ENCODE measurements around the gene KDM5C. TPM values are rescaled to one million over a fixed set of nuclear protein-coding genes. Genes with fewer than 3 reads are reported as not detected.

The KDM5C gene
- polyA plus RNA-seq, result 51.1 TPM
- long read RNA-seq, donor 1, partial matches to known transcripts, result 21 of 21 reads
- long read RNA-seq, donor 1, other reads (novel, unspliced or antisense), result 0 of 21 reads
- long read RNA-seq, donor 2, full-length matches to known transcripts, result 2 of 7 reads
- long read RNA-seq, donor 2, partial matches to known transcripts, result 5 of 7 reads
- long read RNA-seq, donor 2, other reads (novel, unspliced or antisense), result 0 of 7 reads
- long read RNA-seq, donor 3, full-length matches to known transcripts, result 3 of 8 reads
- long read RNA-seq, donor 3, partial matches to known transcripts, result 5 of 8 reads
- long read RNA-seq, donor 3, other reads (novel, unspliced or antisense), result 0 of 8 reads
- long read RNA-seq, donor 4, result 0 reads
- long read RNA-seq, donor 5, full-length matches to known transcripts, result 1 of 6 reads
- long read RNA-seq, donor 5, partial matches to known transcripts, result 5 of 6 reads
- long read RNA-seq, donor 5, other reads (novel, unspliced or antisense), result 0 of 6 reads
- long read RNA-seq, donor 6, full-length matches to known transcripts, result 1 of 51 reads
- long read RNA-seq, donor 6, partial matches to known transcripts, result 50 of 51 reads
- long read RNA-seq, donor 6, other reads (novel, unspliced or antisense), result 0 of 51 reads
- long read RNA-seq, donor 7, partial matches to known transcripts, result 0 of 2 reads
- long read RNA-seq, donor 7, other reads (novel, unspliced or antisense), result 0 of 2 reads
- long read RNA-seq, donor 8, partial matches to known transcripts, result 15 of 15 reads
- long read RNA-seq, donor 8, other reads (novel, unspliced or antisense), result 0 of 15 reads
- long read RNA-seq, donor 9, full-length matches to known transcripts, result 1 of 7 reads
- long read RNA-seq, donor 9, partial matches to known transcripts, result 6 of 7 reads
- long read RNA-seq, donor 9, other reads (novel, unspliced or antisense), result 0 of 7 reads
- long read RNA-seq, donor 10, full-length matches to known transcripts, result 1 of 1 reads
- long read RNA-seq, donor 10, partial matches to known transcripts, result 0 of 1 reads
- long read RNA-seq, donor 10, other reads (novel, unspliced or antisense), result 0 of 1 reads
- long read RNA-seq, donor 11, full-length matches to known transcripts, result 4 of 4 reads
- long read RNA-seq, donor 11, partial matches to known transcripts, result 0 of 4 reads
- long read RNA-seq, donor 11, other reads (novel, unspliced or antisense), result 0 of 4 reads

DNA sequence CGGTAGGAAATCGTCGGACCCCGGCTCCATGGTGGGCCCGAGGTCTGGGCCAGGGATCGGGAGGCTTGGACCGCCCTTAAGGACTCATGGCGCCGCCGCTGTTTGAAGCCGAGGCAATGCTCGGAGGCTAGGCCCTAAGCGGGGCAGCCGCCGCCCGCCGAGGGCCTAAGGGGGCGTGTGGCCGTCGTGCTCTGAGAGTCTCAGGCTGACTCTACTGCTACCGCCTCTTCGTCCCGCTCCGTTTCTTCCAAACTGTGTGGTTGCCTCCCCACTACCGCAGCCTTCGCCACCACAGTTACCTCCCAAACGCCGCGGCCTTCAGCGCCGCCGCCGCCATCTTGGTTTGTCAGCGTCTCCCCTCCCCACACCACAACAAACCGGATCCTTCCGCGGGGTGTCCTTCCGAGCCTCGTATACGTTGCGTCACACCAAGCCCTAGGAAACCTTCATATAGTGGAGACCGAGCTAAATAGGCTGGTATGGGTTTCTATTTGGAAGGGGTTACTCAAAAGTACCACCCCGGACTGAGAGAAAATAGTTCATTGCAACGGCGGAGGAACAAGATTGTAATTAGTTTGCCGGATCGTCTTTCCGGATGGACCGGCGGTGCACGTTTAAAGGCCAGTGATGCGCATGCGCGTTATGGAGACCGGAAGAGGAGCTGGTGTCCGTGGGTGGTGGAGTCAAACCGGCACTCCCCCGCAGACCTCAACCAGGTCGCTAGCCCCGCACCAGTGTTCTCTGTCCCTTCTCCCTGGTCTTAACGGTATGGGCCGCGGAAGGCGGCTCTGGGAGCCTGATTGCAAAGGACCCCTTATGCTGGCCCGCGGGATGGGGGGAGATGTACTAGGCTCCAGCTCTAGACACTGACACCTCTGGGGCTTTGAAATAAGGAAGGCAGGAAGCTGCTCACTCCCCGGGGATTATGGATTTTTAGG lies at the start of gene KDM5C:
TSS of gene KDM5C (minus strand) at position 348 of the 938 bp plus-strand sequence. CDS start at position 30, 318 bp downstream.
- H3K4me3 ChIP-seq (ENCODE audit: low read length), result peak within 1 kb of the TSS; percentile 90
- DNase-seq, result peak; percentile 90 to 94
- no peaks in the 10 kb centered on the region for H3K27me3 ChIP-seq (ENCODE audit: control insufficient read depth, insufficient read depth, low read length)
- no CpG with 5 or more reads among the region's 67 CpGs for WGBS (ENCODE audit: insufficient coverage, low lambda C conversion rate)
- H3K9me3 ChIP-seq (ENCODE audit: control insufficient read depth, low read depth, low read length), result no peaks in the 10 kb centered on the region
- H3K27ac ChIP-seq (ENCODE audit: low read length), result peak within 1 kb of the TSS; percentile 59
- peaks cover 11% of the 10 kb centered on the region for H3K4me1 ChIP-seq (ENCODE audit: control insufficient read depth, insufficient read depth, low read length)
- peaks cover 11% of the 10 kb centered on the region for H3K36me3 ChIP-seq (ENCODE audit: control insufficient read depth, insufficient read depth, low read length)

DNA sequence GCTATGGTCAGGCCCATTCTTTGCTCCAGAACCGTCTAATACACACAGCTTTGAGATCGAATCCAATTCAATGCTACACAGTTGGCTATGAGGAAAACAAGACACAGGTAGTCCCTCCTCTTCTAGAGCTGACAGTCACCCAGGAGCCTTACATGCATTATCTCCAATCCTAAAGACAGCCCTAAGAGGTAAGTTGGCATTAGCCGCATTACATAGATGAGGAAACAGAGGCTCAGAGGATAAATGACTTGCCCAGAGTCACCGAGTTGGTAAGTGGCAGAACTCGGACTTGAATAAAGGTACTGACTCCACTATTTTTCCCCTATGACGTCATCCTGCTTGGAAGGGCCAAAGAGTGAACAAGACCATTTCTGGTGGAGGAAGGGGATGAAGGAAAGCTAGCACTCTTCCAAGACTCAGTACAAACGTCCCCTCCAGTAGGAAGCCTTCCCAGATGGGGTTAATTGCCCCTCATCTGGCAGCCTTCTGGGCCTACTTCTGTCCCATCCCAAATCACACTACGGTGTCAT lies 47.9 kb upstream of the KDM5C start:
- H3K4me3 ChIP-seq (ENCODE audit: low read length), result no peak overlapping the region
- H3K4me1 ChIP-seq (ENCODE audit: control insufficient read depth, insufficient read depth, low read length), result no peaks in the 10 kb centered on the region
- H3K9me3 ChIP-seq (ENCODE audit: control insufficient read depth, low read depth, low read length), result no peaks in the 10 kb centered on the region
- WGBS (ENCODE audit: insufficient coverage, low lambda C conversion rate), result no CpG with 5 or more reads among the region's 8 CpGs
- no peak overlapping the region for H3K27ac ChIP-seq (ENCODE audit: low read length)
- no peak for DNase-seq
- no peaks in the 10 kb centered on the region for H3K36me3 ChIP-seq (ENCODE audit: control insufficient read depth, insufficient read depth, low read length)
- H3K27me3 ChIP-seq (ENCODE audit: control insufficient read depth, insufficient read depth, low read length), result no peaks in the 10 kb centered on the region

DNA sequence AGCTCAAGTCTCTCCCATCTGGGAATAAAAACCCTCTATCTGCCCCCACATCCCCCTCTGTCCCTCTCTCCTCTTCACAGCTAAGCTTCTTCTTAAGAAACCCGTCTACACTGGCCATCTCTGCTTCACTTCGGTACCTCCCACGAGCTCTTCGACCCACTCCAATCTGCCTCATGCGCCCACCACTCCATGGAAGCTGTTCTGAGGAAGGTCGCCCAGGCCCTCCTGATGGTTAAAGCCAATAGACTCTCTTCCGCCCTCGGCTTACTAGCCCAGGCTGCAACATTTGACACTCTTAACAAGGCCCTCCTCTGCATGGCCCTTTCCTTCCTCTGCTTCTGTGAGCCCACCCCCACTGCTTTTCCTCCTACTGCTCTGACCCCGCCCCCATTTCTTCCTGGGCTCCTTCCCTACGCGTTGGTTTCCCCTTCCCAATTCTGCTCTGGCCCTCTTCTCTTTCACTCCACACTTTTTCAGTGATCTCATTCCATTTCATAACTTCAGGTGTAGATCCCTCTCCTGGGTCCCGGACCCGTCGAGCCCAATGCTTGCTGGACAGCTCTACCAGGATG lies 44.6 kb upstream of the KDM5C start:
- no peak overlapping the region for H3K27ac ChIP-seq (ENCODE audit: low read length)
- WGBS (ENCODE audit: insufficient coverage, low lambda C conversion rate), result no CpG with 5 or more reads among the region's 14 CpGs
- peaks cover 4% of the 10 kb centered on the region for H3K4me1 ChIP-seq (ENCODE audit: control insufficient read depth, insufficient read depth, low read length)
- H3K4me3 ChIP-seq (ENCODE audit: low read length), result no peak overlapping the region
- no peak for DNase-seq
- H3K36me3 ChIP-seq (ENCODE audit: control insufficient read depth, insufficient read depth, low read length), result no peaks in the 10 kb centered on the region
- no peaks in the 10 kb centered on the region for H3K9me3 ChIP-seq (ENCODE audit: control insufficient read depth, low read depth, low read length)
- no peaks in the 10 kb centered on the region for H3K27me3 ChIP-seq (ENCODE audit: control insufficient read depth, insufficient read depth, low read length)

DNA sequence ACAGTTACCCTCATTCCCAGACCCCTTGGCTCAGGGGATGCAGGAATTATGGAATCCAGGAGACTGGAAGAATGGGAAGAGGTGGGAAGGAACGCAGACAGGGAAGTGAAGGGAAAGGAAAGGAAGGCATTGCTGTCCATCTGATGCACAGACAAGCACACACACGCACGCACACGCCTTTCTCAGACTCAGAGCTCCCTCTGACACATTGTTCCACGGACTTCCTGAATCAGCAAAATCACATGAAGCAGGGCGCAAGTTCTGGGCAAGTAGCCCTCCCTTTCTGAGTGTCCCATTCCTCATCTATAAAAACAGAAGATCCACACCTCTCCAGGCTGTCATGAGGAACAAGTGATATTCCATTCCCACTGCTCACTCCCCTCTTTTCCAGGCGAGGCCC lies 43.2 kb upstream of the KDM5C start:
- no CpG with 5 or more reads among the region's 7 CpGs for WGBS (ENCODE audit: insufficient coverage, low lambda C conversion rate)
- H3K4me1 ChIP-seq (ENCODE audit: control insufficient read depth, insufficient read depth, low read length), result peaks cover 4% of the 10 kb centered on the region
- H3K4me3 ChIP-seq (ENCODE audit: low read length), result no peak overlapping the region
- no peaks in the 10 kb centered on the region for H3K9me3 ChIP-seq (ENCODE audit: control insufficient read depth, low read depth, low read length)
- no peak overlapping the region for H3K27ac ChIP-seq (ENCODE audit: low read length)
- no peaks in the 10 kb centered on the region for H3K27me3 ChIP-seq (ENCODE audit: control insufficient read depth, insufficient read depth, low read length)
- H3K36me3 ChIP-seq (ENCODE audit: control insufficient read depth, insufficient read depth, low read length), result no peaks in the 10 kb centered on the region
- no peak for DNase-seq

GRCh38 chrX:53266914-53267313 lies 41.9 kb upstream of the KDM5C start:
- WGBS (ENCODE audit: insufficient coverage, low lambda C conversion rate), result no CpG with 5 or more reads among the region's 11 CpGs
- Histone ChIP-seq H3K4me3 (ENCODE audit: low read length) (no peak overlapping the region), H3K9me3 (ENCODE audit: control insufficient read depth, low read depth, low read length) (no peaks in the 10 kb centered on the region), H3K27me3 (ENCODE audit: control insufficient read depth, insufficient read depth, low read length) (no peaks in the 10 kb centered on the region), H3K4me1 (ENCODE audit: control insufficient read depth, insufficient read depth, low read length) (peaks cover 4% of the 10 kb centered on the region), H3K36me3 (ENCODE audit: control insufficient read depth, insufficient read depth, low read length) (no peaks in the 10 kb centered on the region), H3K27ac (ENCODE audit: low read length) (no peak overlapping the region)
- DNase-seq, result no peak

- Histone ChIP-seq H3K27me3 (ENCODE audit: control insufficient read depth, insufficient read depth, low read length) (no peaks in the 10 kb centered on the region), H3K4me1 (ENCODE audit: control insufficient read depth, insufficient read depth, low read length) (peaks cover 4% of the 10 kb centered on the region), H3K9me3 (ENCODE audit: control insufficient read depth, low read depth, low read length) (no peaks in the 10 kb centered on the region), H3K4me3 (ENCODE audit: low read length) (no peak overlapping the region), H3K27ac (ENCODE audit: low read length) (peak overlapping the region; percentile 38), H3K36me3 (ENCODE audit: control insufficient read depth, insufficient read depth, low read length) (no peaks in the 10 kb centered on the region)
- WGBS (ENCODE audit: insufficient coverage, low lambda C conversion rate), result no CpG with 5 or more reads among the region's 8 CpGs
- DNase-seq, result peak in 1 of 2 donors; percentile 30
Measured at GRCh38 chrX:53265771-53266574, 41.0 kb upstream of the KDM5C start.

DNA sequence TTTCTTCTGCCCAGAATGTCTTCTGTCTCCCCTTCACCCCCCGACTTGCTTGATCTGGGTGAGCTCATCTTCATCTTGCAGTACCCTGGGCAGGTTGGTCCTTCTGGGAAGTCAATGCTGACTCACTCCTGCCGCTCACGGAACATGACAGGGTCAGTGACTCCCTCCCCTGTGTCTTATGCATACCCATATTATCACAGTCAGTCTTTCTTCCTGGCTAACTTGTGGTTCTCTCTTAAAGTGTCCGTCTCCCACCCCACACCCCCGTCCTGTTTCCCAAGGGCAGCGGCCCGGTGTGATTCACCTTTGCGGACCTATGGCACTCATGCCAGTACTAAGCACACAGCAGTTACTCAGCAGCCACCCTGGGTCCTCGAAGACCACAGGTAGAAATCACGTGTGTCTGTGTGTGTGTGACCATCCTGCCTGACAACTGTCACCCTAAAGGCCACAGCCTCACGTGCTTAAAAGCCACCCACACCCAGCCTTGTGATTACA lies 38.6 kb upstream of the KDM5C start:
- Histone ChIP-seq H3K9me3 (ENCODE audit: control insufficient read depth, low read depth, low read length) (no peaks in the 10 kb centered on the region), H3K27me3 (ENCODE audit: control insufficient read depth, insufficient read depth, low read length) (no peaks in the 10 kb centered on the region), H3K4me1 (ENCODE audit: control insufficient read depth, insufficient read depth, low read length) (peaks cover 4% of the 10 kb centered on the region), H3K27ac (ENCODE audit: low read length) (no peak overlapping the region), H3K36me3 (ENCODE audit: control insufficient read depth, insufficient read depth, low read length) (no peaks in the 10 kb centered on the region), H3K4me3 (ENCODE audit: low read length) (no peak overlapping the region)
- WGBS (ENCODE audit: insufficient coverage, low lambda C conversion rate), result no CpG with 5 or more reads among the region's 11 CpGs
- DNase-seq, result no peak

DNA sequence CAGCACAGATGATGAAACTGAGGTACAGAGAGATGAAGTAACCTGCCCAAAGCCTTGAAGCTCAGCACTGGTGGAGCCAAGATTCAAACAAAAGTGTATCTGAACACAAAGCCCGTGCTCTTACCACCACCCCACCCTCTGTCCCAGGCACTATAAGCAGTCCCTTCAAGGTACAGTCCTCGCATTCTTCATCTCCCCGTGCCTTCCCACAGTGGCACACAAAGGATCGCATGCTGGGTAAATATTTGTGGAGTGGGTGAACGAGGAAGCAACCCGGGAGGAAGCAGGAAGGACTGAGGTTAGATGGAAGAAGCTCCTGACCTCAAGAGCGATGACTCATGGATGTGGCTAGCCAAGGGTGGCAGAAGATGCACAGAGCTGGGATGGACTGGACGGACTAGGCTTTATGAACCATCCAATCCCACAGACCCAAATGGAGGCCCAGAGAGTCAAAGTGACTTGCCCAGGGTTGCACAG lies 37.9 kb upstream of the KDM5C start:
- DNase-seq, result no peak
- Histone ChIP-seq H3K4me1 (ENCODE audit: control insufficient read depth, insufficient read depth, low read length) (peaks cover 4% of the 10 kb centered on the region), H3K27me3 (ENCODE audit: control insufficient read depth, insufficient read depth, low read length) (no peaks in the 10 kb centered on the region), H3K36me3 (ENCODE audit: control insufficient read depth, insufficient read depth, low read length) (no peaks in the 10 kb centered on the region), H3K4me3 (ENCODE audit: low read length) (no peak overlapping the region), H3K27ac (ENCODE audit: low read length) (no peak overlapping the region), H3K9me3 (ENCODE audit: control insufficient read depth, low read depth, low read length) (no peaks in the 10 kb centered on the region)
- WGBS (ENCODE audit: insufficient coverage, low lambda C conversion rate), result no CpG with 5 or more reads among the region's 8 CpGs

Data from large intestine (tissue), 12 donors.